HG03103 (cell line): ENCODE measurements around the gene MTHFSD.

Source experiments
- ATAC-seq: cut with Tn5 transposase; IDR thresholded peaks from one replicate; pipeline ENCODE4 v1.9.1; 2021; ENCODE audit warnings: low read depth; ENCODE audit not compliant: unreplicated experiment

Gene MTHFSD

GRCh38 chr16:86555704-86556075 is 655 bp upstream of the MTHFSD start:
- ATAC-seq: no peak

GRCh38 chr16:86554599-86554916 is 477 bp downstream of the MTHFSD start:
- no peak for ATAC-seq

- ATAC-seq: no peak
Measured at GRCh38 chr16:86553356-86553755, 1.7 kb downstream of the MTHFSD start.

- no peak for ATAC-seq
Measured at GRCh38 chr16:86550281-86550680, 4.8 kb downstream of the MTHFSD start.

- ATAC-seq: no peak
Measured at GRCh38 chr16:86549893-86550190, 5.2 kb downstream of the MTHFSD start.

- no peak for ATAC-seq
Measured at GRCh38 chr16:86549076-86549892, 5.8 kb downstream of the MTHFSD start.

GRCh38 chr16:86547286-86547685 is 7.7 kb downstream of the MTHFSD start:
- ATAC-seq: no peak

- ATAC-seq: no peak
Measured at GRCh38 chr16:86546638-86547013, 8.4 kb downstream of the MTHFSD start.

GRCh38 chr16:86545954-86546637 is 8.9 kb downstream of the MTHFSD start:
- no peak for ATAC-seq

- ATAC-seq: no peak
Measured at GRCh38 chr16:86545481-86545880, 9.6 kb downstream of the MTHFSD start.

- no peak for ATAC-seq
Measured at GRCh38 chr16:86542756-86543750, 12.0 kb downstream of the MTHFSD start.

GRCh38 chr16:86541560-86541959 is 13.5 kb downstream of the MTHFSD start:
- no peak for ATAC-seq

GRCh38 chr16:86540894-86541293 is 14.1 kb downstream of the MTHFSD start:
- ATAC-seq: no peak

GRCh38 chr16:86538196-86538780 is 16.7 kb downstream of the MTHFSD start:
- ATAC-seq: no peak

GRCh38 chr16:86537486-86537885 is 17.5 kb downstream of the MTHFSD start:
- ATAC-seq: no peak

- no peak for ATAC-seq
Measured at GRCh38 chr16:86536621-86537020, 18.4 kb downstream of the MTHFSD start.

- ATAC-seq: no peak
Measured at GRCh38 chr16:86534779-86535615, 20.0 kb downstream of the MTHFSD start.

- ATAC-seq: no peak
Measured at GRCh38 chr16:86533767-86534351, 21.2 kb downstream of the MTHFSD start.

GRCh38 chr16:86533076-86533475 is 22.0 kb downstream of the MTHFSD start:
- no peak for ATAC-seq

- ATAC-seq: no peak
Measured at GRCh38 chr16:86532526-86532815, 22.6 kb downstream of the MTHFSD start.
